GM21723 (cell line): ENCODE data around the gene FAM120AOS.

Experiments used
- ATAC-seq: cut with Tn5 transposase; IDR thresholded peaks from one replicate; pipeline ENCODE4 v1.9.1; 2021; ENCODE audit warnings: mild to moderate bottlenecking, moderate library complexity; ENCODE audit not compliant: unreplicated experiment

Gene FAM120AOS

GRCh38 chr9:93467462-93467861 lies 14.1 kb upstream of the FAM120AOS start:
- ATAC-seq: no peak

GRCh38 chr9:93467062-93467416 lies 13.7 kb upstream of the FAM120AOS start:
- ATAC-seq: no peak

- no peak for ATAC-seq
Measured at GRCh38 chr9:93466416-93467061, 13.2 kb upstream of the FAM120AOS start.

GRCh38 chr9:93465855-93466254 lies 12.5 kb upstream of the FAM120AOS start:
- no peak for ATAC-seq

GRCh38 chr9:93464876-93465275 lies 11.5 kb upstream of the FAM120AOS start:
- ATAC-seq: no peak

GRCh38 chr9:93464395-93464794 lies 11.0 kb upstream of the FAM120AOS start:
- ATAC-seq: no peak

GRCh38 chr9:93463638-93464248 lies 10.4 kb upstream of the FAM120AOS start:
- ATAC-seq: no peak

- ATAC-seq: no peak
Measured at GRCh38 chr9:93461821-93462220, 8.4 kb upstream of the FAM120AOS start.

- ATAC-seq: no peak
Measured at GRCh38 chr9:93461414-93461743, 8.0 kb upstream of the FAM120AOS start.

GRCh38 chr9:93460689-93461413 lies 7.5 kb upstream of the FAM120AOS start:
- ATAC-seq: no peak

GRCh38 chr9:93459432-93459847 lies 6.1 kb upstream of the FAM120AOS start:
- no peak for ATAC-seq

GRCh38 chr9:93458712-93459111 lies 5.3 kb upstream of the FAM120AOS start:
- no peak for ATAC-seq

GRCh38 chr9:93457006-93457405 lies 3.6 kb upstream of the FAM120AOS start:
- no peak for ATAC-seq

GRCh38 chr9:93456504-93456903 lies 3.1 kb upstream of the FAM120AOS start:
- no peak for ATAC-seq

GRCh38 chr9:93456022-93456421 lies 2.6 kb upstream of the FAM120AOS start:
- no peak for ATAC-seq

GRCh38 chr9:93452710-93453046 lies 703 bp downstream of the FAM120AOS start:
- ATAC-seq: no peak

- peak; percentile 27 for ATAC-seq
Measured at GRCh38 chr9:93451849-93452709, 1.3 kb downstream of the FAM120AOS start.

- ATAC-seq: peak; percentile 51
Measured at GRCh38 chr9:93450945-93451815, 2.2 kb downstream of the FAM120AOS start, which contains the start of gene FAM120A. FAM120A (plus strand) TSS chr9:93451685; CDS start chr9:93451916, 231 bp downstream.

GRCh38 chr9:93447655-93448054 lies 5.7 kb downstream of the FAM120AOS start:
- no peak for ATAC-seq

- ATAC-seq: no peak
Measured at GRCh38 chr9:93446073-93446472, 7.3 kb downstream of the FAM120AOS start.
